ENCODE measurements around the gene OXSM. TPM values are rescaled to one million over a fixed set of nuclear protein-coding genes. Genes with fewer than 3 reads are reported as not detected.
A peak's percentile ranks its signal among the peaks of the same experiment; 100 is the strongest.

OXSM gene
- total RNA-seq, 4 donors from 2014 or later: 7.7 to 17.0 (median 8.9) TPM

DNA sequence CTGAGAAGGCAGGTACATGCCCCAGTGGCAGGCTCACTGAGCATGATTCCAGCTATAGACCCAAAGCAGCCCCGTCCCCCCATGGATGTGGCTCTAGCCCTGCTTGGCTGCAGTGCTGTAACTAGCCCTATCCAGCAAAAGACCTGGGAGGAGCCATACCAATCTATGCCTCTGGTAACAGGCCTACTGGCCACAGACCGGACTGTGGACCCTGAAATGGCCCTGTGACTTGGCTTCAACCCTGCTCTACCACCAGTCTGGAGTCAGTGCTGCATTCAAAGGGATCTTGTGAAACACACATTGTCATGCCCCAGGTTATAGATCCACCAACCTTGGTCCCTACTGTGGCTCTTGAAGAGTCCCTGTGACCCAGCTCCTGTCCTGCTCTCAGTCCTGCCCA lies 46.7 kb downstream of the OXSM start:
- H3K9me3 ChIP-seq: no peaks in the 10 kb centered on the region

DNA sequence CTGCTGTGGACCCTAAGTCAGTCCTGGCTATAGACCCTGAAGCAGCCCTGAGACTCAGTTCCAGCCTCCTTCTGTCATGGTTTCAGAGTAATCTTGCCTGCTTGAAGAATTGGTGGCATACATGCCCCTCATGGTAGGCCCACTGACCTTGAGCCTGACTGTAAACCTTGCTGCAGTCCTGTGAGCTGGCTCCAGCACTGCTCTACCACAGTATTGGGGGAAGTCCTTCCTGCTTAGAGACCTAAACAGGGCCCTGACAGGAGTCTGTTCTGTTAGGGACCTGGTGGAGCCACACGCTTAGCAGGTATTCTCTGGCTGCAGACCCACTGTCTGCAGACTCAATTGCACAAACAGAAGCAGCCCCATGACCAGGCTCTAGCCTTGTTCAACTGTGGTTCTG lies 47.1 kb downstream of the OXSM start:
- Histone ChIP-seq H3K27me3 (no peaks in the 10 kb centered on the region), H3K4me3 (no peak overlapping the region), H3K4me1 (no peaks in the 10 kb centered on the region), H3K9me3 (no peaks in the 10 kb centered on the region), H3K36me3 (no peaks in the 10 kb centered on the region), H3K27ac (no peak overlapping the region)
- intact Hi-C loops (cut with DNase I): no loop called here
- TF ChIP-seq CTCF (IDR thresholded peaks at IDR 0.05) (no peak), POLR2A (IDR thresholded peaks at IDR 0.05) (no peak)
- no peak for DNase-seq
- WGBS, 2 donors: no CpG with 5 or more reads among the region's 1 CpG

More for the DNA sequence above, 46.7 kb downstream of the OXSM start:
- intact Hi-C loops (cut with DNase I): no loop called here
- no peak overlapping the region for H3K27ac ChIP-seq
- no peak overlapping the region for H3K4me3 ChIP-seq
- WGBS, 2 donors: 100% methylated on average over 1 of the region's 2 CpGs
- H3K27me3 ChIP-seq: no peaks in the 10 kb centered on the region
- DNase-seq: no peak
- no peaks in the 10 kb centered on the region for H3K4me1 ChIP-seq
- TF ChIP-seq POLR2A (IDR thresholded peaks at IDR 0.05) (no peak), CTCF (IDR thresholded peaks at IDR 0.05) (no peak)
- H3K36me3 ChIP-seq: no peaks in the 10 kb centered on the region

DNA sequence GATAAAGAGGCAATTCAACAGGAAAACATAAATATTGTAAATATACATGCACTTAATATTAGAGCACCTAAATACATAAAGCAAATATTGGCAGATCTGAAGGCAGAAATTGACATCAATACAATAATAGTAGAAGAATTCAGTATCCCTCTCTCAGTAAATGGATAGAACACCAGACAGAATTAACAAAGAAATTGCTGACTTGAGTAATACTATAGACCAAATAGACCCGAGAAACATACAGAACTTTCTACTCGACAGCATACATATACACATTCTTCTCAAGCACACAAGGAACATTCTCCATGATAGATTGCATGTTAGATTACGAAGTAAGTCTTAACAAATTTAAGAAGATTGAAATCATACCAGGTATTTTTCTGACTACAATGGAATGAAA lies 50.2 kb downstream of the OXSM start:
- 85 to 88% methylated on average over 3 of the region's 3 CpGs for WGBS, 2 donors
- TF ChIP-seq CTCF (IDR thresholded peaks at IDR 0.05) (no peak), POLR2A (IDR thresholded peaks at IDR 0.05) (no peak)
- Histone ChIP-seq H3K27ac (no peak overlapping the region), H3K4me1 (no peaks in the 10 kb centered on the region), H3K4me3 (no peak overlapping the region), H3K36me3 (no peaks in the 10 kb centered on the region), H3K27me3 (no peaks in the 10 kb centered on the region), H3K9me3 (no peaks in the 10 kb centered on the region)
- DNase-seq: no peak
- intact Hi-C loops (cut with DNase I): no loop called here

GRCh38 chr3:25843332-25843731 lies 53.4 kb downstream of the OXSM start:
- no peaks in the 10 kb centered on the region for H3K4me1 ChIP-seq
- H3K27me3 ChIP-seq: no peaks in the 10 kb centered on the region
- H3K27ac ChIP-seq: no peak overlapping the region
- no peaks in the 10 kb centered on the region for H3K9me3 ChIP-seq
- no peak for DNase-seq
- 20 to 24% methylated on average over 3 of the region's 3 CpGs for WGBS, 2 donors
- H3K4me3 ChIP-seq: no peak overlapping the region
- intact Hi-C loops (cut with DNase I): no loop called here
- no peaks in the 10 kb centered on the region for H3K36me3 ChIP-seq
- TF ChIP-seq POLR2A (IDR thresholded peaks at IDR 0.05) (no peak), CTCF (IDR thresholded peaks at IDR 0.05) (peak in 4 of 6 experiments; percentile 8 to 35 (median 14))

Other genes starting within 250 kb of the OXSM start
- gene TOP2B, start 125.2 kb upstream of the OXSM start, total RNA-seq: 10 to 100 TPM; 47.6 to 89.8 (median 67.4) TPM
- 10 to 100 TPM; 21.3 to 33.8 (median 30.1) TPM for gene NGLY1, start 6.6 kb upstream of the OXSM start, total RNA-seq